GM12872 (cell line): ENCODE measurements around the gene IBA57.

Source experiments
- TF ChIP-seq, protein P1 (sequence below): IDR thresholded peaks from 3 replicates; pipeline ENCODE4 v1.5.1; 2011; ENCODE audit warnings: low read depth, mild to moderate bottlenecking, low read length, moderate library complexity; ENCODE audit not compliant: insufficient read depth

Gene IBA57

DNA sequence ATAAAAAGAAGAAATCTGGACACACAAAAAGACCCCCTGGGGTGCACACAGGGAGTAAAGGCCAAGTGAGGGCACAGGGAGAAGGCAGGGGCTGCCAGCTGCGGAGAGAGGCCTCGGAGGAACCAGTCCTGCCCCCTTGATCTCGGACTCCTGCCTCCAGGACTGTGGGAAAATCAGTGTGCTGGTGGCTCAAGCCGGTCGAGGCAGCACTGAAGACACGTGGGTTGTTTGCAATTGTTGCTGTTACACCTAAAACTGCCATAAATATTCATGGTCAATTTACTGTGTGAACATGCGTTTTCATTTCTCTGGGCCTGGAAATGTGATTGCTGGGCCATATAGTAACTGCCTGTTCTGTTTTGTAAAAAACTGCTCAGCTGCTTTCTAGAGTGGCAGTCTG lies 18.5 kb downstream of the IBA57 start:
- TF ChIP-seq, protein P1, sequence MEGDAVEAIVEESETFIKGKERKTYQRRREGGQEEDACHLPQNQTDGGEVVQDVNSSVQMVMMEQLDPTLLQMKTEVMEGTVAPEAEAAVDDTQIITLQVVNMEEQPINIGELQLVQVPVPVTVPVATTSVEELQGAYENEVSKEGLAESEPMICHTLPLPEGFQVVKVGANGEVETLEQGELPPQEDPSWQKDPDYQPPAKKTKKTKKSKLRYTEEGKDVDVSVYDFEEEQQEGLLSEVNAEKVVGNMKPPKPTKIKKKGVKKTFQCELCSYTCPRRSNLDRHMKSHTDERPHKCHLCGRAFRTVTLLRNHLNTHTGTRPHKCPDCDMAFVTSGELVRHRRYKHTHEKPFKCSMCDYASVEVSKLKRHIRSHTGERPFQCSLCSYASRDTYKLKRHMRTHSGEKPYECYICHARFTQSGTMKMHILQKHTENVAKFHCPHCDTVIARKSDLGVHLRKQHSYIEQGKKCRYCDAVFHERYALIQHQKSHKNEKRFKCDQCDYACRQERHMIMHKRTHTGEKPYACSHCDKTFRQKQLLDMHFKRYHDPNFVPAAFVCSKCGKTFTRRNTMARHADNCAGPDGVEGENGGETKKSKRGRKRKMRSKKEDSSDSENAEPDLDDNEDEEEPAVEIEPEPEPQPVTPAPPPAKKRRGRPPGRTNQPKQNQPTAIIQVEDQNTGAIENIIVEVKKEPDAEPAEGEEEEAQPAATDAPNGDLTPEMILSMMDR = no peak

DNA sequence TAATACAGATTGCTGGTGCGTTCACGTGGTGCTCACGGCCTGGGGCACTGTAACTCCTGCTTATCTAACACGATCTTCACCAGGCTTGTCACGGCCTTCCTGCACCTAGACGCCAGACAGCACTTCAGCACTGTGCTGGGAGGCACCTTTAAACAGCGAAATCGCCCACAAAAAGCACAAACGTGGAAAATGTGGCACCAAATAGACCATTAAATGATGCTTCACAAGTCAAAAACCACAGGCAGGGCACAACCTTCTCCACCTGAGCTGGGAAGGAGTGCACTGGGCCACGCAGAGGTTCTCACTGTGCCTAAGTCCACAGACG lies 20.0 kb downstream of the IBA57 start:
- TF ChIP-seq, protein P1 = no peak

DNA sequence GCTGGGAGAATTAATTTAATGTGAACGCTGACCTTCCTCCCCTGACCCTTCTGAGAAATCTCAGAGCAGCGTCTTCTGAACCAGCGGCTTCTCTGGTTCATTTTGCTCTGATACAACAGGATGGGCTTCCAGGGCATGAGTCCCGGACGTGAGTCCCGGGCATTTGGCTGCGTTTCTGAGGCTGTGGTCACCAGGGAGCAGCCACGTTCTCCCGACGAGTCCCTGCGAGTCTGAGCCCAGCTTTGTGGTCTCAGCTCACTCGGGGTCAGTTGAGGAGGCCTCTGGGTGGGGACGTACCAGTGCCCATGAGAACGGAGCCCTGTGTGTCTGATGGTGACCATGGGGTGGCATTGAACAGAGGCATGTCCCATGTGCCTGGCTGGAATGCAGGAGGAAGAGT lies 24.6 kb downstream of the IBA57 start:
- TF ChIP-seq, protein P1 = no peak

DNA sequence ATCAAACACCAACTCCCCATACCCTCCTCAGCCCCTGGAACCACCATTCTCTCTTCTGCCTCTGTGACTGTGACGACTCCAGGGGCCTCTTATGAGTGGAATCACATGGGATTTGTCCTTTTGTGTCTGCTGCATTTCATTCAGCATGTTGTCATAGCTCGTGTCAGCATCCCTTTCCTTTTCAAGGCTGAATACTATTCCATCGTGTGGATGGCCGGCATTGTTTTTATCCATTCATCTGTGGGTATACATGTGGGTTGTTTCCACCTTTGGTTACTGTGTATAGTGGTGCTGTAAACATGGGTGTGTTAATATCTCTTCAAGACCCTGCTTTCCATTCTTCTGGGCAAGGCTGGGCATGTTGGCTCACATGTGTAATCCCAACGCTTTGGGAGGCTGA lies 25.2 kb downstream of the IBA57 start:
- TF ChIP-seq, protein P1 = no peak

DNA sequence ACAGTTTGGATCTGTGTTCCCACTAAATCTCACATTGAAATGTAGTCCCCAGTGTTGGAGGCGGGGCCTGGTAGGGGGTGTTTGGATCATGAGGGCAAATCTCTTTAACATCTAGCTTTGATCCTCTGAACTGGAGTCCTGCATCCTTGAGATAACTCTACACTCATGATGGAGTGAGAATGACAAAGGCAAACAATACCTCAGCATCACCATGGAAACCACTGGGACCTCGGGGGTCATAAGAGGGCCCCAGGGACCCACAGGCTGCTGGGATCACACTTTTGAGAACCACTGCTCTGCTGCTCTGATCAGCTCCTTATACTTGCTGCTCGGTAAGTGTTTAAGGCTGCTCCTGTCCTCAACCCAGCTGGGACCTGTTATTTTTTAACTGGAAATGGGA lies 28.8 kb downstream of the IBA57 start:
- TF ChIP-seq, protein P1 = no peak

DNA sequence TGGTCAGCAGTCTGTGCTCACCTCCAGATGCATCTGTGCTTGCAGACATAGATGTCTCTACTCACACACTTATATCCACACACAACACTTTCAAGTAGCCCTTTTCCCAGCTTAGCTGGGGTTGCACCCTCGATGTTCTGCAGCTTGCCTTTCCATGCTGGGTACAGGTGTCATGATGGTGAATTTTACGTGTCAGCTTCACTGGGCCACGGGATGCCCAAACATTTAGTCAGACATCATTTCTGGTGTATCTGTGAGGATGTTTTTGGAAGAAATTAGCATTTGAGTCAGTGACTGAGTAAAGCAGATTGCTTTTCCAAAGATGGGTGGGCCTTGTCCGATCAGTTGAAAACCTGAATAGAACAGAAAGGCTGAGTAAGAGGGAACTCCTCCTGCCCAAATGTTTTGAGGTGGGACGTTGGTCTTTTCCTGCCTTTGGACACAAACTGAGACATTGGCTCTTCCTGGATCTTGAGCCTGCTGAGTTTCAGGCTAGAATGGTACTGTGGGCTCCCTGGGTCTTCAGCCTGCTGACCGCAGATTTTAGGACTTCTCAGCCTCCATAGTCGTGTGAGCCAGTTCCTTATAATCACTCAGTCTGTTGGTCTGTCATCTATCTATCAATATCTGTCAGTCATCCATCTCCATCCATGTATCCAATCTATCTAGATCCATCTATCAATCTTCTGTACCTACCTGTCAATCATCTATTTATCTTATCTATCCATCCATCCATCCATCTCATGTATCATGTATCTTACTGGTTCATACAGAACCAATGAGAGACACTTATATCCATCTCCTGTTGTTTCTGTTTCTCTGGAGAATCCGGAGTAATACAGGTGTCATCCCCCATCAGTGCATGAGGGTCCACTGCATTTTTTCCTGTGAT lies 29.6 kb downstream of the IBA57 start:
- TF ChIP-seq, protein P1 = no peak

DNA sequence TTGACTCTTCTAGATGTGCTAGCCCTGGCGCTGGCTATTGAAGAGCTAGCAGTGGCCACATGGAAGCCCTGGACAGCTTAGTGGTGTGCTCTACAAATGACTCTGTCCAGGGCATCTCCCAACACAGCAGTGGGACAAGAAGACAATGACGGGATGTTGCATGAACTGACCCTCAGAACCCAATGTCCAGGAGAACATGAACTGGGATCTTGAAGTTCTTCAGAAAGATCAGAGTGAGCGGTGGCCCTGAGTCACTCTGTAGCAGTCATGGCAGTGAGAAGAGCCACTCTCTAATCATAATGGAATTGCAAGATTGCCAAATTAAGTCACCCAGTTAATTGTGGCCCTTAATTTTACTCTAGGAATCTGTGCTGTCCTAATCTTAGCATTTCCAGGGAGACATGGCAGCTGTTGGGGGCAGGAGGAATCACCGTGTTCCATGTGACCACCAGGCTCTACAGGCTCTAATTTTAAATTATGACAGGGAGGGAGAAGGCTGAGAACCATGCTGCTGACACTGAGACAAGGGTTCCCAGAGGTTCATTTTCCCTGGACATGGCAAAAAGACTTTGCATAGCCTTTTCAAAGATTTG lies 32.0 kb downstream of the IBA57 start:
- TF ChIP-seq, protein P1 = no peak
